ENCODE results near the gene KCNQ1OT1.

- TF ChIP-seq POLR2A (IDR thresholded peaks at IDR 0.05) (no peak), CTCF (IDR thresholded peaks at IDR 0.05) (no peak)
Observed at GRCh38 chr11:2578929-2579270, 120.9 kb downstream of the KCNQ1OT1 start.

All from esophagus squamous epithelium (tissue), 4 donors.